Adipocyte (in vitro differentiated cells): ENCODE measurements around the gene LENEP.

Experiments used
- DNase-seq: peaks from one replicate; pipeline ENCODE4 v3.0.0-alpha.2; 2015; ENCODE audit warnings: low read depth
- H3K27me3 ChIP-seq: replicated peaks from 2 replicates; pipeline ENCODE4 v1.7.0; 2013; ENCODE audit warnings: mild to moderate bottlenecking, low read length, moderate library complexity; ENCODE audit not compliant: control insufficient read depth, insufficient read depth
- H3K36me3 ChIP-seq: 2 replicates; pipeline ENCODE4 v1.7.0; 2013; ENCODE audit warnings: low read length, mild to moderate bottlenecking, moderate library complexity; ENCODE audit not compliant: control insufficient read depth, insufficient read depth, severe bottlenecking
- H3K4me1 ChIP-seq: 2 replicates; pipeline ENCODE4 v1.7.0; 2013; ENCODE audit warnings: mild to moderate bottlenecking, low read length, moderate library complexity; ENCODE audit not compliant: control insufficient read depth, insufficient read depth
- H3K4me3 ChIP-seq: 2 replicates; pipeline ENCODE4 v1.7.0; 2013; ENCODE audit warnings: mild to moderate bottlenecking, low read length, moderate library complexity
- H3K9ac ChIP-seq: 2 replicates; pipeline ENCODE4 v1.7.0; 2013; ENCODE audit warnings: mild to moderate bottlenecking, low read length, moderate library complexity
- H3K9me3 ChIP-seq: 2 replicates; pipeline ENCODE4 v1.7.0; 2013; ENCODE audit warnings: mild to moderate bottlenecking, low read length, moderate library complexity; ENCODE audit not compliant: control insufficient read depth

LENEP gene

DNA sequence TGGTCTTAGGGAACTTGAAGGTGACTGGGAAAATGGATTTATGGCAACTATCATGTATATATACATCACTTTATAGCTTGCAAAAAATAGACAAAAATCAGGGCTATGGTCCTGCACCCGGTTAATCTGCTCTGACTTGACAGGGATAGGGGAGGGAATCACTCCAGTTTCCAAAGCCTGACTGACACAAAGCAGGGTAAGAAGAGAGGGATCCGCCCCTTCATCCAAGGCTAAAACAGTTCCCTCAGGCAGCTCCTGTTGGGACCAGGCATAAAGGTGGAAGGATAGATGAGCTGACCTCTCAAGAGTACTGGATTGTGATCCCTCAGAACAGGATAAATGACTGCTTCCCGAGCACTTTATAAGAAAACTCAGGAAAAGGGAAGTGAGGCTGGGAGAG lies 38.8 kb upstream of the LENEP start:
- no peak overlapping the region for H3K9ac ChIP-seq
- H3K36me3 ChIP-seq, result peaks cover 11% of the 10 kb centered on the region
- H3K4me3 ChIP-seq, result no peak overlapping the region
- no peaks in the 10 kb centered on the region for H3K9me3 ChIP-seq
- no peak for DNase-seq
- peaks cover 18% of the 10 kb centered on the region for H3K4me1 ChIP-seq
- H3K27me3 ChIP-seq, result no peaks in the 10 kb centered on the region

DNA sequence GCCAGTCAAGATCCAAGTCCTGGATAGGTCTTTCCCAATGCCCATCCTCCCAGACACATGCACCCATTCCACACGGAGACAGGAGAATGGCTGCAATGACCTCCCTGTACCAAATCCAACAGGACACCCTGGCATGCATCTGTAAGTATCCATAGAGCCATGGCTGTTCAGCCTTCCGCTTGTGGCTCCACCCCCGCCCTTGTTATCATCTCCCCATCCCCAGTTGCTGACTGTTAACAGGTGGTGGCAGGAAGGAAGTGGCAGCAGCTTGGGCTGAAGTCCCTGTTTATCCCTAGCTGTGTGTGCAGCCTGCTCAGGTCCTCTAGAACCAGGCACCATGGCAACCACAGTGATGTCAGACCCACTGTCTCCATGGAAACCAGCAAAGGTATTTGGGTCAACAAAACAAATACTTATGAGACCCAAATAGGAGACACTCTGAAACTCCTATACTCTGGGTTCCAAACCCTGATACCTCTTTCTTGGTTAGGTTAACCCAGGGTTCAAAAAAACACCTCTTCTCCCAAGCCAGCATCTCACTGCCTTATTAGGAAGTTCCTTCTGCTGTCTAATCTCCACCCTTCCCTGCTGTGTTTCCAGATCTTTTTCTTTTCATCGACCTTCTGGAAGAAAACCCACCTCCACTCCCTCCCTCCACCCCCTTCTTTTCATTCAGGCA lies 38.2 kb upstream of the LENEP start:
- H3K27me3 ChIP-seq, result no peaks in the 10 kb centered on the region
- peak; percentile 67 for DNase-seq
- H3K9me3 ChIP-seq, result no peaks in the 10 kb centered on the region
- H3K36me3 ChIP-seq, result peaks cover 11% of the 10 kb centered on the region
- peak overlapping the region; percentile 86 for H3K9ac ChIP-seq
- H3K4me3 ChIP-seq, result peak overlapping the region; percentile 87
- H3K4me1 ChIP-seq, result peaks cover 18% of the 10 kb centered on the region

GRCh38 chr1:154955718-154956543 lies 37.5 kb upstream of the LENEP start, which contains the start of gene PBXIP1:
Gene PBXIP1, minus strand, starts transcription at chr1:154956099. Its CDS starts 2,378 bp downstream, at chr1:154953721.
- Histone ChIP-seq H3K36me3 (peaks cover 4% of the 10 kb centered on the region), H3K4me1 (peaks cover 24% of the 10 kb centered on the region), H3K9me3 (no peaks in the 10 kb centered on the region), H3K9ac (peak within 1 kb of the TSS; percentile 86), H3K4me3 (peak within 1 kb of the TSS; percentile 87), H3K27me3 (no peaks in the 10 kb centered on the region)
- DNase-seq, result peak; percentile 94

DNA sequence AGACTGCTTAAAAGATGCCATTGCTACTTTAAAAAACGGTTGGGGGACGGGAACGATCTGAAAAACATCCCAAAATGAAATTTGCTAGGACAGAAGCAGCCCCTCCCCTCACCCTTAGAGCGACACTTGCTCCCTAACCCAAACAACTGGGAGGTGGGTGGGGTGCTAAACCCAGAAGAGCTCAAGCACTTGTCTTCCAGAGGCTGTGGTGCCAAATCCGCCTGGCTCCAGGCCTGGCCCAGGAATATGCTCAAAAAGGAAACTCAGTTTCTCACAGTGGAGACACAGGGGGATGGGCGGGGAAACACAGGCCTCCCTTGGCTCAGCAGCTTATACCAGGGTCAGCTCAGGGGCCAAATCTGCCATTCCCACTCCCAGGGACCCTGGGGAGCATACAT lies 36.8 kb upstream of the LENEP start:
- Histone ChIP-seq H3K9me3 (no peaks in the 10 kb centered on the region), H3K4me1 (peaks cover 26% of the 10 kb centered on the region), H3K36me3 (peaks cover 4% of the 10 kb centered on the region), H3K9ac (peak overlapping the region; percentile 86), H3K4me3 (peak overlapping the region; percentile 87), H3K27me3 (no peaks in the 10 kb centered on the region)
- no peak for DNase-seq

DNA sequence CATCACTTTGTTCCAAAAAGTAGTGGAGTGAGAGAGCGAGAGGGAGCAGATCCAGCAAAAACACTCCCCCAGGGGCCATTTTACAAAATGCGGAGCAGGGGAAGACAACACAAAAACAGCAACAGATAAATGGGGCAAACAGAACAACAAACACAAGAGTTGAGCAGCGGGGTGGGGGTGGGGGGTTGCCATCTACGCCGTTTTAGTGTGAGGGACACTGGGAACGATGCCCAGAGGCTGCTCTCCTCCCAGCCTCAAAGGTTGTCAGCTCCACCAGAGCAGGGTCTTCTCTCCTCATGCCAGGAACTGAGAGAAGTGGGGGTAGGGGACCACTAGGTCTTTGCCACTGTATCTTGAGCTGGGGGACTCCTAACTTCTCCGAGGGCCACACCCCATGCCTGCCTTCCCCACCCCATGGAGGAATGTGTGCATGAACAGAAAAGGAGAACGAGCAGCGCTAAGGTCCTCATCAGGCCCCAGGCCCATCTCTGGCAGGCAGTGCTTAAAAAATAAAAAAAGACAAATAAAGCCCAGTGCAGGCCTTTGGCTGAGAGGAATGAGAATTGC lies 36.2 kb upstream of the LENEP start:
- Histone ChIP-seq H3K4me1 (peaks cover 26% of the 10 kb centered on the region), H3K4me3 (no peak overlapping the region), H3K9ac (peak overlapping the region; percentile 86), H3K36me3 (peaks cover 4% of the 10 kb centered on the region), H3K9me3 (no peaks in the 10 kb centered on the region), H3K27me3 (no peaks in the 10 kb centered on the region)
- DNase-seq, result no peak

- Histone ChIP-seq H3K4me1 (peaks cover 30% of the 10 kb centered on the region), H3K9me3 (no peaks in the 10 kb centered on the region), H3K27me3 (no peaks in the 10 kb centered on the region), H3K9ac (no peak overlapping the region), H3K36me3 (peaks cover 11% of the 10 kb centered on the region), H3K4me3 (no peak overlapping the region)
- DNase-seq, result no peak
These were observed 35.4 kb upstream of the LENEP start for GRCh38 chr1:154958036-154958435.

- Histone ChIP-seq H3K4me3 (no peak overlapping the region), H3K9ac (no peak overlapping the region), H3K36me3 (peaks cover 19% of the 10 kb centered on the region), H3K9me3 (no peaks in the 10 kb centered on the region), H3K4me1 (peaks cover 30% of the 10 kb centered on the region), H3K27me3 (no peaks in the 10 kb centered on the region)
- DNase-seq, result no peak
These were observed 34.5 kb upstream of the LENEP start for GRCh38 chr1:154958681-154959425.

GRCh38 chr1:154959426-154959780 lies 34.0 kb upstream of the LENEP start:
- no peak overlapping the region for H3K9ac ChIP-seq
- H3K27me3 ChIP-seq, result no peaks in the 10 kb centered on the region
- DNase-seq, result no peak
- no peak overlapping the region for H3K4me3 ChIP-seq
- H3K36me3 ChIP-seq, result peaks cover 24% of the 10 kb centered on the region
- H3K9me3 ChIP-seq, result no peaks in the 10 kb centered on the region
- peaks cover 30% of the 10 kb centered on the region for H3K4me1 ChIP-seq

- DNase-seq, result no peak
- Histone ChIP-seq H3K9me3 (no peaks in the 10 kb centered on the region), H3K9ac (peak overlapping the region; percentile 96), H3K4me1 (peaks cover 28% of the 10 kb centered on the region), H3K36me3 (peaks cover 36% of the 10 kb centered on the region), H3K4me3 (peak overlapping the region; percentile 88), H3K27me3 (no peaks in the 10 kb centered on the region)
These were observed 32.8 kb upstream of the LENEP start for GRCh38 chr1:154960446-154961136.

- Histone ChIP-seq H3K4me3 (peak within 1 kb of the TSS; percentile 88), H3K4me1 (peaks cover 25% of the 10 kb centered on the region), H3K36me3 (peaks cover 45% of the 10 kb centered on the region), H3K9me3 (no peaks in the 10 kb centered on the region), H3K27me3 (no peaks in the 10 kb centered on the region), H3K9ac (peak within 1 kb of the TSS; percentile 96)
- DNase-seq, result peak; percentile 88
These were observed 31.9 kb upstream of the LENEP start, which contains the start of gene PYGO2 for GRCh38 chr1:154961207-154962155. Gene PYGO2, minus strand, starts transcription at chr1:154961782. Its CDS starts 206 bp downstream, at chr1:154961576.
